ENCODE measurements around the gene ZMPSTE24.

ZMPSTE24 gene

DNA sequence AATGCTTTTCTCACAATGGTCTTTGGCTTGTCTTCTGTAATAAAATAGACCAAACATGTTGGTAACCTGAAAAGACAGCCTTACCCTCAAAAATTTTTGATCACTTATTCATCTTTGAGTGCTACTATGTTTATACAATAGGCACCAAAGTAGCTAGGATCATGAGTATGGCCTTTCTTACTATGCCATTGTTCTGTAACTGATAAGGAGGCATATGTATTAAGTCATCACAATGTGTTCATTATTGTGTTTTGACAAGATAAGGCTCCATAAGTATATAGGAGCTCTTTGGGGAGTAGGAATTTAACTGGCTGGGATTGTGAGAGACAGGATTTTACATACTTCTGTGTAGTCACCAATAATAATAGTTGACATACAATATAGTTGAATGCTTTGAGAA is 9.6 kb upstream of the ZMPSTE24 start:
- TF ChIP-seq POLR2AphosphoS5 (IDR thresholded peaks at IDR 0.05; ENCODE audit: low read depth, low read length) (no peak), TAF1 (IDR thresholded peaks at IDR 0.05; ENCODE audit: borderline replicate concordance, insufficient read depth, low read length) (no peak), SIN3A (IDR thresholded peaks at IDR 0.05; ENCODE audit: borderline replicate concordance, insufficient read depth, low read length) (no peak), FOXP2 (optimal IDR thresholded peaks at IDR 0.05; ENCODE audit: borderline replicate concordance, extremely low read depth, extremely low read length, insufficient read depth) (no peak)
- TF ChIP-seq, protein P1, sequence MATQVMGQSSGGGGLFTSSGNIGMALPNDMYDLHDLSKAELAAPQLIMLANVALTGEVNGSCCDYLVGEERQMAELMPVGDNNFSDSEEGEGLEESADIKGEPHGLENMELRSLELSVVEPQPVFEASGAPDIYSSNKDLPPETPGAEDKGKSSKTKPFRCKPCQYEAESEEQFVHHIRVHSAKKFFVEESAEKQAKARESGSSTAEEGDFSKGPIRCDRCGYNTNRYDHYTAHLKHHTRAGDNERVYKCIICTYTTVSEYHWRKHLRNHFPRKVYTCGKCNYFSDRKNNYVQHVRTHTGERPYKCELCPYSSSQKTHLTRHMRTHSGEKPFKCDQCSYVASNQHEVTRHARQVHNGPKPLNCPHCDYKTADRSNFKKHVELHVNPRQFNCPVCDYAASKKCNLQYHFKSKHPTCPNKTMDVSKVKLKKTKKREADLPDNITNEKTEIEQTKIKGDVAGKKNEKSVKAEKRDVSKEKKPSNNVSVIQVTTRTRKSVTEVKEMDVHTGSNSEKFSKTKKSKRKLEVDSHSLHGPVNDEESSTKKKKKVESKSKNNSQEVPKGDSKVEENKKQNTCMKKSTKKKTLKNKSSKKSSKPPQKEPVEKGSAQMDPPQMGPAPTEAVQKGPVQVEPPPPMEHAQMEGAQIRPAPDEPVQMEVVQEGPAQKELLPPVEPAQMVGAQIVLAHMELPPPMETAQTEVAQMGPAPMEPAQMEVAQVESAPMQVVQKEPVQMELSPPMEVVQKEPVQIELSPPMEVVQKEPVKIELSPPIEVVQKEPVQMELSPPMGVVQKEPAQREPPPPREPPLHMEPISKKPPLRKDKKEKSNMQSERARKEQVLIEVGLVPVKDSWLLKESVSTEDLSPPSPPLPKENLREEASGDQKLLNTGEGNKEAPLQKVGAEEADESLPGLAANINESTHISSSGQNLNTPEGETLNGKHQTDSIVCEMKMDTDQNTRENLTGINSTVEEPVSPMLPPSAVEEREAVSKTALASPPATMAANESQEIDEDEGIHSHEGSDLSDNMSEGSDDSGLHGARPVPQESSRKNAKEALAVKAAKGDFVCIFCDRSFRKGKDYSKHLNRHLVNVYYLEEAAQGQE (IDR thresholded peaks at IDR 0.05; ENCODE audit: insufficient read depth in 1 of 2, low read depth in 2 of 2, low read length in 2 of 2): no peak

DNA sequence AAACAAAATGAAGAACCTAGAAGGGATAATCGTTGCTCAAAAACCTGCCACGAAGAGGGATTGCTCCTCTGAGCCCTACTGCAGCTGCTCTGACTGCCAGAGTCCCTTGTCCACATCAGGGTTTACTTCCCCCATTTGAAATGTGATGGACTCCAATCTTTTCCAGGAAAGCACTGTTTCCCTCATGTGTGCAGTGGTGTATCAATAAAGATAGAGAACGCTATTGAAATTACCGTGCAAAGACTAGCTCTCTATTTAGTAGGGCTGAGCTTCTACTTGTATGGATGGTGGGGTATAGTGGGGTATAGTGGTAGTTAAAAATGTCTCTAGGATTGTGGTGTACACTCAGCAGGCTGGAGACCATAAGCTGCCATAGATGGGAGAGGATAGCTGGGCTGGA is 6.6 kb upstream of the ZMPSTE24 start:
- no peak for TF ChIP-seq FOXP2 (optimal IDR thresholded peaks at IDR 0.05; ENCODE audit: borderline replicate concordance, extremely low read depth, extremely low read length, insufficient read depth)
- TF ChIP-seq POLR2AphosphoS5 (IDR thresholded peaks at IDR 0.05; ENCODE audit: low read depth, low read length): no peak
- TF ChIP-seq SIN3A (IDR thresholded peaks at IDR 0.05; ENCODE audit: borderline replicate concordance, insufficient read depth, low read length): no peak
- TF ChIP-seq TAF1 (IDR thresholded peaks at IDR 0.05; ENCODE audit: borderline replicate concordance, insufficient read depth, low read length): no peak
- TF ChIP-seq, protein P1 (IDR thresholded peaks at IDR 0.05; ENCODE audit: insufficient read depth in 1 of 2, low read depth in 2 of 2, low read length in 2 of 2): no peak

DNA sequence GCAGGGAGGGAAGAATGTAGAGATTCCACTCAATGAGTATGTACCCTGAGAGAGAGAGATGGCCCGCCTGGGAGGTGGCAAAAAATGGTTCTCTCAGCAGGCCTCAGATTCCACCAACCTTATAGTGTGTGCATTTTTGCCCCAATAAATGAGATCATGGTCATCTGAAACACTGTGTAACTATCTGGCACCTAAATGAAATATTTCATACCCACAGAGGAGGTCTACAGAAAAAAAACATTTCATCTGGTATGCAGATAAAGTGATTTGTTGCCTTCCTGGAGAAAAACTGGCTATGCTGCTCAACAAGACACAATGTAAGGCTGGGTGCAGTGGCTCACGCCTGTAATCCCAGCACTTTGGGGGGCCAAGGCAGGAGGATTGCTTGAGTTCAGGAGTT is 5.4 kb upstream of the ZMPSTE24 start:
- TF ChIP-seq SIN3A (IDR thresholded peaks at IDR 0.05; ENCODE audit: borderline replicate concordance, insufficient read depth, low read length) (no peak), POLR2AphosphoS5 (IDR thresholded peaks at IDR 0.05; ENCODE audit: low read depth, low read length) (no peak), TAF1 (IDR thresholded peaks at IDR 0.05; ENCODE audit: borderline replicate concordance, insufficient read depth, low read length) (no peak), FOXP2 (optimal IDR thresholded peaks at IDR 0.05; ENCODE audit: borderline replicate concordance, extremely low read depth, extremely low read length, insufficient read depth) (no peak)
- TF ChIP-seq, protein P1 (IDR thresholded peaks at IDR 0.05; ENCODE audit: insufficient read depth in 1 of 2, low read depth in 2 of 2, low read length in 2 of 2): no peak

DNA sequence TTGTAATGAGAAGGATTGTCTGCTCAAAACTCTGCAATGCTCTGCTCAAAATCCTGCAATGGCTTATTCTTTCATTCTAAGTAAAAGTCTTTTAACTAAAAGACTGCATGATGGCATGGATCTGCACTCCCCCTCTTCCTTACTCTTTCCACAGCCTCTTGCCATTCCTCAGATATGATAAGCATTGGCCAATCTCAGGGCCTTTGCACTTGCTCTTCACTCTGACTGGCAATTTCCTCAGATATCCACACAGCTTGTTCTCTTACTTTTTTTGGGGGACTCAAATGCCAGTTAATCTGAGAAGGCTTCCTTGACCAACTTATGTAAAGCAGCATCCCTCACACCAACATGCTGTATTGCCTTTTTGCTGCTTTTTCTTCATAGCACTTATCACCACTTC is 2.8 kb upstream of the ZMPSTE24 start:
- TF ChIP-seq, protein P1 (IDR thresholded peaks at IDR 0.05; ENCODE audit: insufficient read depth in 1 of 2, low read depth in 2 of 2, low read length in 2 of 2): no peak
- no peak for TF ChIP-seq TAF1 (IDR thresholded peaks at IDR 0.05; ENCODE audit: borderline replicate concordance, insufficient read depth, low read length)
- no peak for TF ChIP-seq FOXP2 (optimal IDR thresholded peaks at IDR 0.05; ENCODE audit: borderline replicate concordance, extremely low read depth, extremely low read length, insufficient read depth)
- TF ChIP-seq SIN3A (IDR thresholded peaks at IDR 0.05; ENCODE audit: borderline replicate concordance, insufficient read depth, low read length): no peak
- no peak for TF ChIP-seq POLR2AphosphoS5 (IDR thresholded peaks at IDR 0.05; ENCODE audit: low read depth, low read length)
